H1 (cell line): ENCODE measurements around the gene BSPRY. TPM values are rescaled to one million over a fixed set of nuclear protein-coding genes. Genes with fewer than 3 reads are reported as not detected.

ENCODE experiments used
- CHD1 ChIP-seq: IDR thresholded peaks from 2 replicates; pipeline ENCODE4 v1.6.1; 2012; ENCODE audit warnings: low read depth, low read length, improper control_type of control experiment
- CHD7 ChIP-seq: fragments of 300-600 bp; sonication (generic); IDR thresholded peaks from 2 replicates; pipeline ENCODE4 v1.7.1; 2012; ENCODE audit warnings: low read length, moderate library complexity, mild to moderate bottlenecking, inconsistent platforms; ENCODE audit not compliant: insufficient replicate concordance
- FOSL1 ChIP-seq: IDR thresholded peaks from 2 replicates; pipeline ENCODE4 v1.6.1; 2011; ENCODE audit warnings: mild to moderate bottlenecking, low read depth, low read length, moderate library complexity; ENCODE audit not compliant: insufficient read depth
- HDAC6 ChIP-seq: IDR thresholded peaks from one replicate; pipeline ENCODE4 v1.7.1; 2012; ENCODE audit warnings: low read depth, mild to moderate bottlenecking, inconsistent platforms, low read length, moderate library complexity
- KDM1A ChIP-seq: fragments of 200-600, 300-600 bp; sonication (generic); IDR thresholded peaks from 2 replicates; pipeline ENCODE4 v1.7.1; 2016; ENCODE audit warnings: mild to moderate bottlenecking, low read length, borderline replicate concordance
- SIRT6 ChIP-seq: IDR thresholded peaks from one replicate; pipeline ENCODE4 v1.7.1; 2012; ENCODE audit warnings: low read length, inconsistent platforms
- polyA plus RNA-seq, 7 experiments: library from polyadenylated mRNA; depleted of rRNA in 3 of 7; stranded (reverse) in 5 of 7; unstranded in 2 of 7; fragments of >200 nt in 5 of 7; fragments of 200-250 nt in 2 of 7; gene quantifications; 1 replicate in 5 of 7; 2 replicates in 1 of 7; 4 replicates in 1 of 7; pipeline versions ENCODE4 v1.2.1 to v1.2.3, GENCODE V29; 2011 to 2013; ENCODE audit warnings: missing spikeins in 2 of 7, mixed read lengths in 2 of 7
- total RNA-seq: library from RNA; stranded (reverse); fragmentation: NEBNext Ultra II Directional; extraction: Animal tissue kit (Norgen Biotek cat#: 25700); gene quantifications from 2 replicates; pipeline ENCODE4 v1.2.1, GENCODE V29; 2021

Gene BSPRY
- total and polyA plus RNA-seq, 2 of the 8 experiments (the other 6 are each of a cell fraction or from before 2014, with no cell fraction given) = 5.5 to 10.9 TPM

DNA sequence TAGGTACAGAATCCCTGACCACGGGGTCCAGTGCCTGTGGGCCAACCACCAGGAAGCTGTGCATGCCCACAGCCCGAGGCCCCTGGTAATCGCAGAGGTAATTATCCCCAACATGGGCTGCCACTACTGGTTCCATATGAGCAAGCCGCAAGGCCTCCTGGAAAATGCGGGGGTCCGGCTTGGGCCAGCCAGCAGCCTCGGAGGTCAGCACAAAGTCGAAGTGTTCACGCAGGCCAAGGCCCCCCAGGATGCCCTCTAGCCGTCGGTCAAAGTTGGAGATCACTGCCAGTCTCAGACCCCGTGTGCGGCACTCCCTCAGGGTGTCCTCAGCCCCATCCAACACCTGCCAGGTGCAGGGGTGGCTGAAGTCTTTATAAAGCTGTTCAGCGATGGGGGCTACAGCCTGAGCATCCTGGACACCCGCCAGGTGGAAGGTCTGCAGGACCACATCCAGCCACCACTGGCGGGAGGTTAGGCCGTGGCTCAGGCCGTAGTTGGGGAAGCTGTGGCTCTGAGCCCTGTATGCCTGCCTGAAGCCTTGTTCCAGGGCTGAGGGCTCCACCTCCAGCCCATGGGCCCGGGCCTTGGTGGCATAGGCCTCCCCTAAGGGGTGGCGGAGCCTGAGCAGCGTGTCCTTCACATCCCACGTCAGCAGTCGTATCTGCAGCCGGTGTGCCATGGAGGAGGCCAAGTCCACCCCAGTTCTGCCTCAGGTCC, 24.5 kb downstream of the BSPRY start (continued):
- TF ChIP-seq KDM1A (no peak), CHD7 (no peak), FOSL1 (no peak), HDAC6 (no peak), CHD1 (no peak), SIRT6 (no peak)
- TF ChIP-seq, all 59 proteins: peak for 0
